ENCODE results near the gene SEM1. TPM values are rescaled to one million over a fixed set of nuclear protein-coding genes. Genes with fewer than 3 reads are reported as not detected.

SEM1 gene
- polyA plus RNA-seq, 1 experiment, result 153 TPM

DNA sequence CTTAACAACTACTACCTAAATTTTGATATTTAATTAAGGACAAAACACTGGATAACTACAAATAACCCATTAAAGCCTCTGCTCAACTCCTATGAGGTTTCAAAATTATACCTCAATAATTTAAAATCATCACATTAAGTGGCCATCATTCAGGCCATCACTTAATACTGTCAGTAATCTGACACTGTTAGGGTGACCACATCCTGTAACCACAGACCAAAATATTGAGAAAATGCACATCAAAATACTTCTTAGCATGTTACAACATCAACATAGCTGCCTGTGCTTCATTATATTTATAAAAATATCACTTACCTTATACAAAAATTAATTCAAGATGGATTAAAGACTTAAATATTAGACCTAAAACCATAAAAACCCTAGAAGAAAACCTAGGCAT is 23.3 kb downstream of the SEM1 start:
- TF ChIP-seq CTCF (IDR thresholded peaks at IDR 0.05; ENCODE audit: low read depth, low read length), result no peak
- no peak for DNase-seq (ENCODE audit: low read depth, low spot score)
- CTCF ChIA-PET, result no interaction called here
- no peak overlapping the region for H3K4me3 ChIP-seq (ENCODE audit: low read depth, low read length)
- H3K9me3 ChIP-seq (ENCODE audit: control insufficient read depth, insufficient read depth, low read length), result no peaks in the 10 kb centered on the region
- no peaks in the 10 kb centered on the region for H3K27me3 ChIP-seq (ENCODE audit: control insufficient read depth, insufficient read depth, low read length)
- no peak overlapping the region for H3K27ac ChIP-seq (ENCODE audit: low read depth, low read length)
- POLR2A ChIA-PET, result no interaction called here

DNA sequence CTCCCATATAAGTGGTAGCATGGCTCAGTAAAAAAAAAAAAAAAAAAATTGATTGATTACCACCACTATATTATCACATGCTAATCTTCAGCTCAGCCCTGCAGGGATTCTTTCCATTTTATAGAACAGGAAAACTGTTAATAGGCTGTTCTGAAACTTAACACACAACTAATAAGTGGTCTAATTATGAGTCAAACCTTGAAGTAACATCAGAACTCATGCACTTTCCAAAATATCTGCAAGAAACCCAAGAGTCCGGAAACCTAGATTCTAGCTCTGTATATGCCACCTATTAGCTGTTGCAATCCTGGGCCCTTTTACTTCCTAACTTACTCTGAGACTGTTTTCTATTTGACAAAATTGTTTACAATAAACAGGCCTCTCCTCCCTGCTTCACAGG is 23.9 kb downstream of the SEM1 start:
- Histone ChIP-seq H3K27me3 (ENCODE audit: control insufficient read depth, insufficient read depth, low read length) (no peaks in the 10 kb centered on the region), H3K27ac (ENCODE audit: low read depth, low read length) (no peak overlapping the region), H3K9me3 (ENCODE audit: control insufficient read depth, insufficient read depth, low read length) (no peaks in the 10 kb centered on the region), H3K4me3 (ENCODE audit: low read depth, low read length) (no peak overlapping the region)
- no peak for TF ChIP-seq CTCF (IDR thresholded peaks at IDR 0.05; ENCODE audit: low read depth, low read length)
- ChIA-PET POLR2A (no interaction called here), CTCF (no interaction called here)
- no peak for DNase-seq (ENCODE audit: low read depth, low spot score)

GRCh38 chr7:96685353-96685752 is 24.3 kb downstream of the SEM1 start:
- no peak for DNase-seq (ENCODE audit: low read depth, low spot score)
- no peak overlapping the region for H3K27ac ChIP-seq (ENCODE audit: low read depth, low read length)
- no peak for TF ChIP-seq CTCF (IDR thresholded peaks at IDR 0.05; ENCODE audit: low read depth, low read length)
- CTCF ChIA-PET, result no interaction called here
- H3K9me3 ChIP-seq (ENCODE audit: control insufficient read depth, insufficient read depth, low read length), result no peaks in the 10 kb centered on the region
- POLR2A ChIA-PET, result no interaction called here
- H3K27me3 ChIP-seq (ENCODE audit: control insufficient read depth, insufficient read depth, low read length), result no peaks in the 10 kb centered on the region
- H3K4me3 ChIP-seq (ENCODE audit: low read depth, low read length), result no peak overlapping the region

- ChIA-PET POLR2A (no interaction called here), CTCF (no interaction called here)
Measured at GRCh38 chr7:96679886-96680285, 29.8 kb downstream of the SEM1 start.

DNA sequence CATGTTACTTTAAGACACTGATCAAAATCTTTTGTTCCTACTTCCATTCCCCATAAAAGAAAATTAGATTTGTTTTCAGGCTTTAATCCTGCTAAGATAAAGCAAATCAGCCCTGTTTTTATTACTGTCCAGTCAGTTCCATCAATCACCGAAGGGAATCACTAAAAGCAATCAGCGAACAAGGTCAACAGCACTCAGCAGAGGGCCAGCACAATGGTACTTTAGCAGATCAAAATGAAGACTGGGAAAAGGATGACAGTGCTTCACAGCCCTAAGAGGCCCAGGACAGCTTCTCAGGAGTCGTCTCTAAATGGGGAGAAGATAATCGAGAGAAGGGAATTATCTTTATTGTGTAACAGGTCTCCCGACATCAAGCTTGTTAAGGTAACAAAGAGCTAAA is 32.7 kb downstream of the SEM1 start:
- DNase-seq (ENCODE audit: low read depth, low spot score), result no peak
- Histone ChIP-seq H3K4me3 (ENCODE audit: low read depth, low read length) (no peak overlapping the region), H3K27me3 (ENCODE audit: control insufficient read depth, insufficient read depth, low read length) (no peaks in the 10 kb centered on the region), H3K9me3 (ENCODE audit: control insufficient read depth, insufficient read depth, low read length) (no peaks in the 10 kb centered on the region), H3K27ac (ENCODE audit: low read depth, low read length) (no peak overlapping the region)
- TF ChIP-seq CTCF (IDR thresholded peaks at IDR 0.05; ENCODE audit: low read depth, low read length), result no peak
- ChIA-PET CTCF (no interaction called here), POLR2A (interaction anchor here (0.6 kb wide), 1 partner anchor 679 kb away, joined by 3 read pairs; no protein-coding TSS in a partner anchor)

More at GRCh38 chr7:96679886-96680285, 29.8 kb downstream of the SEM1 start:
- Histone ChIP-seq H3K27ac (ENCODE audit: low read depth, low read length) (no peak overlapping the region), H3K9me3 (ENCODE audit: control insufficient read depth, insufficient read depth, low read length) (no peaks in the 10 kb centered on the region), H3K27me3 (ENCODE audit: control insufficient read depth, insufficient read depth, low read length) (no peaks in the 10 kb centered on the region), H3K4me3 (ENCODE audit: low read depth, low read length) (no peak overlapping the region)
- no peak for DNase-seq (ENCODE audit: low read depth, low spot score)
- TF ChIP-seq CTCF (IDR thresholded peaks at IDR 0.05; ENCODE audit: low read depth, low read length), result no peak
